DOHH2 (cell line): ENCODE results near the gene CEACAM19.

ENCODE experiments used
- CTCF ChIP-seq: fragments of 200-600 bp; sonication (generic); IDR thresholded peaks from one replicate; pipeline ENCODE4 v1.5.1; 2014; ENCODE audit warnings: antibody characterized with exemption, mild to moderate bottlenecking, low read depth, low read length; ENCODE audit not compliant: poor library complexity, severe bottlenecking
- EZH2phosphoT487 ChIP-seq: fragments of 200-600 bp; sonication (generic); IDR thresholded peaks from 2 replicates; pipeline ENCODE4 v1.6.1; 2017; ENCODE audit warnings: borderline replicate concordance, mild to moderate bottlenecking, antibody characterized with exemption, low read length, moderate library complexity, mixed read lengths

GRCh38 chr19:44637390-44637764, 33.9 kb upstream of the CEACAM19 start:
- TF ChIP-seq EZH2phosphoT487 (no peak), CTCF (no peak)
